Testis (tissue), 2 donors: ENCODE data around the gene SRBD1.

Experiments used
- CTCF ChIP-seq, 3 experiments: fragments of 450-650 bp in 2 of 3; fragments of 200-600 bp in 1 of 3; sonication (generic) in 1 of 3; IDR thresholded peaks; one replicate each; pipeline ENCODE4 v1.5.1; 2016 to 2019; ENCODE audit warnings: antibody characterized with exemption in 3 of 3, mild to moderate bottlenecking in 2 of 3, moderate library complexity in 1 of 3
- POLR2A ChIP-seq: fragments of 450-650 bp; IDR thresholded peaks from one replicate; pipeline ENCODE4 v1.6.1; 2017; ENCODE audit warnings: antibody characterized with exemption, mild to moderate bottlenecking, moderate library complexity

- TF ChIP-seq CTCF (IDR thresholded peaks at IDR 0.05) (no peak), POLR2A (no peak)
Observed at GRCh38 chr2:45435316-45435715, 175.8 kb downstream of the SRBD1 start.
